Muscle layer of duodenum (tissue), 2 donors: Measurements from ENCODE around the gene SUN2.

Experiments used
- H3K27ac ChIP-seq: one replicate; pipeline ENCODE4 v1.7.0; 2013; ENCODE audit warnings: mild to moderate bottlenecking, low read length
- H3K27me3 ChIP-seq: one replicate; pipeline ENCODE4 v1.7.0; 2013; ENCODE audit warnings: low read depth, mild to moderate bottlenecking, control low read depth, low read length
- H3K36me3 ChIP-seq, 2 donors: one replicate each; pipeline ENCODE4 v1.7.0; 2013; ENCODE audit warnings: low read length in 2 of 2, control low read depth in 1 of 2, mild to moderate bottlenecking in 1 of 2; ENCODE audit not compliant: insufficient read depth in 2 of 2, control insufficient read depth in 1 of 2
- H3K4me1 ChIP-seq, 2 donors: one replicate each; pipeline ENCODE4 v1.7.0; 2013; ENCODE audit warnings: low read length in 2 of 2, mild to moderate bottlenecking in 2 of 2, control low read depth in 1 of 2, moderate library complexity in 1 of 2; ENCODE audit not compliant: insufficient read depth in 2 of 2, control insufficient read depth in 1 of 2
- H3K4me3 ChIP-seq, 2 donors: one replicate each; pipeline ENCODE4 v1.7.0; 2013; ENCODE audit warnings: low read length in 2 of 2, low read depth in 1 of 2, mild to moderate bottlenecking in 1 of 2
- H3K9me3 ChIP-seq, 2 donors: one replicate each; pipeline ENCODE4 v1.7.0; 2013; ENCODE audit warnings: low read length in 2 of 2, control low read depth in 1 of 2, mild to moderate bottlenecking in 1 of 2; ENCODE audit not compliant: control insufficient read depth in 1 of 2
- donor health status: healthy.

SUN2 gene

DNA sequence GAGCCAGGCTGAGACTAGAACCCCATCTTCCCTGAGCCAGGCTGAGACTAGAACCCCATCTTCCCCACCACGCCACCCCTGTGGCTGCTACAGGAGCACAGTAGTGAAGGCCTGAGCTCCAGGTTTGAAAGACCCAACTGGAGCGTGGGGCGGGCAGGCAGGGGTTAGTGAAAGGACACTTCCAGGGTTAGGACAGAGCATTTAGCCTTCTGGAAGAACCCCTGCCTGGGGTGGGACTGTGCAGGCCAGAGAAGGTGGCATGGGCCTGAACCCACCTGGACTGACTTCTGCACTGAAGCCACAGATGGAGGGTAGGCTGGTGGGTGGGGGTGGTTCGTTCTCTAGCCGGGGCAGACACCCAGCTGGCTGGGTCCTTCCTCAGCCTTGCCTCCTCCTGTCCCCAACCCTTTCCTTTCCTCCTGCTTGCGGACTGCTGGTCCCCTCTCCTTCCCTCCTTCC lies 24.1 kb downstream of the SUN2 start:
- Histone ChIP-seq H3K36me3 (peaks cover 62 to 83% of the 10 kb centered on the region in 2 donors), H3K4me3 (no peak overlapping the region), H3K27ac (no peak overlapping the region), H3K4me1 (peaks cover 12 to 32% of the 10 kb centered on the region in 2 donors), H3K9me3 (no peaks in the 10 kb centered on the region), H3K27me3 (no peaks in the 10 kb centered on the region)

DNA sequence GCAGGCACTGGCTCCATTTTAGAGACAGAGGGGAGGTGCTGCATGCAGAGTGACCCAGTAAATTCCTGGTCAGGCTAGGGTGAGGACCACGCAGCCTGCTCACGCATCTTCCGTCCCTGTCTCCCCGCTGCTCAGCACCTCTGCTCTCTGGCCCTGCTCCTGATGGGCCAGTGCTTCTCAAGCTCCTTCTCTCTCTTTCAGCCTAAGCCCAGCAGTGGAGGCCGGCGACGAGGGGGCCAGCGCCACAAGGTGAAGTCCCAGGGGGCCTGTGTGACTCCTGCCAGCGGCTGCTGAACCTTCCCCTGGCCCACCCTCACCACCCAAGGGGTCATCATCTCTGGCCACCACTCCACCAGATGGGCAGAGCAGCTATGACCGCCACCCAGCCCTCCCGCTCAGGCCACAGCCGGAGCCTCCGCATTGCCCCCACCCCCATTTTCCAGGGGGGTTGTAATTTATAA lies 25.4 kb downstream of the SUN2 start:
- peaks cover 64 to 83% of the 10 kb centered on the region in 2 donors for H3K36me3 ChIP-seq
- H3K4me1 ChIP-seq, result peaks cover 12 to 32% of the 10 kb centered on the region in 2 donors
- no peaks in the 10 kb centered on the region for H3K27me3 ChIP-seq
- no peak overlapping the region for H3K4me3 ChIP-seq
- no peak overlapping the region for H3K27ac ChIP-seq
- H3K9me3 ChIP-seq, result no peaks in the 10 kb centered on the region

DNA sequence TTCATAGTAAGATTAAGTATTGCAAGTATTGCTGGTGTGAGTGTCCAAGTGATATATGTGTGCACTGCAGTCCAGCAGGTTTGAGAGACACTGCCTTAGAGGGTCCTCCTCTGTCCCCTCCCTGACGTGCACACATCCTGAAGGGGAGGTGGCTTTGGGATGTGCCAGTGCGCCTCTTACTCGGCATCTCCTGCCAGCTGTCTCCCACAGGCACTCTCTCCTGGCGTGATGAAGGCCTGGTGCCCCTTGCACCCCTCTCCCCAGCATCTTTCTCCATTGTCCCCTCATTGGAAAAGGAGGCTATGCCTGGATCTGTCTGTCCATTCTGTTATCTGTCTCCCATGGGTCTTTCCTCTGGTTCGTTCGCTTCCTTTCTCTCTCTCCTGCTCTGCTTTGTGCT lies 25.9 kb downstream of the SUN2 start:
- Histone ChIP-seq H3K36me3 (peaks cover 64 to 83% of the 10 kb centered on the region in 2 donors), H3K4me1 (peaks cover 12 to 30% of the 10 kb centered on the region in 2 donors), H3K27me3 (no peaks in the 10 kb centered on the region), H3K9me3 (no peaks in the 10 kb centered on the region), H3K27ac (no peak overlapping the region), H3K4me3 (no peak overlapping the region)

DNA sequence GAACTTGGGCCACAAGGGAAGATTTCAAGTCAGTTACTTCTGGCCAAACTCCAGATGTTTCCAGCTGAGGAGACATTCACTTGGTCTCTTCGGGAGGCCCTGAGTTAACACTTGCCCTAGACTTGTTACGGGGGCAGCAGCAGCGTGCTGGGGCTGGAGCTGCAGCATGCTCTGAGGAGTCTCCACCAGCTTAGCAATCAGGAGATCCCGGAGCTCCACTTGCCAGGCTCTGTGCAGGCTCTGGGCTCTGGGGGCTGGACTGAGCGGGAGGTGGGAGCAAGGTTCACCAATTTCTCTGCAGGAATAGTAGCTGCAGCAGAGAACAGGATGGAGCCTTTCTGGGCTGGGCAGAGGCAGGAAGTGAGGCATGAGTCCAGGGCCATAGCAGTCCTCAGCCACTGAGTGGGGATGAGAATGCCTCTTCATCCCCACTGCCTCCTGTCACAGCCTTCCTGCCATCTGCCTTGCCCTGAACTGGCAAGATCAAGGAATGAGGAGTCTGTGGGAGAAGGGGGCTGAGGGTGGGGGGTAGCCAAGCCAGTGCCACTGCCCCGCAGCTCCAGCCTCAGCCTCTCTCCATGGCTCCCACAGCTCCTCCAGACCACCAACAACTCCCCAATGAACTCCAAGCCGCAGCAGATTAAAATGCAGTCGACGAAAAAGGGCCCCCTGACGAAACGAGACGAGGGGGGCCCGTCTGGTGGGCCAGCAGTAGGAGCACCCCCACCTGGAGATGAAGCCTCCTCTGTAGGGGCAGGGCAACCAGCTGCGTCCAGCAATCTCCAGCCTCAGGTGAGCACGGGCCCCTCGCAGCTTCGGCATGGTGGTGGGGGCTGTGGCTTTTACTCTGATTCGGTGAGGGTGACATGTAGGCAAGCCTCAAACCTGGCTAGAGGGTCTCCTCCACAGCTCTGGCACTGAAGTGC lies 26.7 kb downstream of the SUN2 start:
- H3K27me3 ChIP-seq, result no peaks in the 10 kb centered on the region
- peaks cover 8 to 22% of the 10 kb centered on the region in 2 donors for H3K4me1 ChIP-seq
- no peak overlapping the region for H3K27ac ChIP-seq
- H3K36me3 ChIP-seq, result peaks cover 72 to 86% of the 10 kb centered on the region in 2 donors
- no peak overlapping the region for H3K4me3 ChIP-seq
- H3K9me3 ChIP-seq, result no peaks in the 10 kb centered on the region

DNA sequence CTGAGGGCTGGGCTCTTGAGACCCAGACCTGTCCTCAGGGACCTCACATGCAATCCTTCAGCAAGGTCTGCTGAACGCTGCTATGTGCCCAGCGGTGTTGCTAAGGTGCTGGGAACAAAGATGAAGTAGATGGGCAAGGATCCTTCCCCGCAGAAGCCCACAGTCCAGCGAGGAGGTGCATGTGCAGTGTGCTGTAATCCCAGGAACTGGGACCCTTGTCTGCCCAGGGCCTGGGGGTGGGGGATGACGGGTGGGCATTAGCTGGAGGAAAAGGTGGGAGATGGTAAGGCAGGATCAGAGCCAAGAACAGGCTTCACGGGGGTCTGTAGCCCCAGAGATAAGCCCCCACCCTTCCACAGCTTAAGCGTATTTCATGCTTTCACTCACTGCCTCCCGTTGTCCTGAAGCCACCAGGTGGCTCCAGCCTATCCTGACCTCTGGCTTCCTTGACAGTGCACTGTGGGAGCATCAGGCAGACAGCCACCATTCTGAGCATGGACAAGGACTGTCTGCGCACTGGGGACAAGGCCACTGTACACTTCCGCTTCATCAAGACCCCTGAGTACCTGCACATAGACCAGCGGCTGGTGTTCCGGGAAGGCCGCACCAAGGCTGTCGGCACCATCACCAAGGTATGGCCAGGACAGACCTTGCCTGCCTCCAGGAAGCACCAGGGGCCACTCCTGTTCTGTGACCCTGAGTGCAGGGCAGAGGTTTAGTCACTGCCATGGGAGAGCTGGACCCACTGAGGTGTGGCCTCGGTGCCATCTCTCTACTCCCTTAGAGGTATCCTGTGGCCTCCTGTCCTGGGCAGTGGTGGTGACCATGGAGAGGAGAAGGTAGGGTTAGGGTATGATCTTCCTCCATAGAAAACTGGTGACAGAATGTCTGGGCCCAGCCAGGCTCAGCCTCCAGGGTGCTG lies 28.0 kb downstream of the SUN2 start:
- no peaks in the 10 kb centered on the region for H3K9me3 ChIP-seq
- H3K4me1 ChIP-seq, result peaks cover 0 to 8% of the 10 kb centered on the region in 2 donors
- H3K27ac ChIP-seq, result no peak overlapping the region
- no peak overlapping the region for H3K4me3 ChIP-seq
- peaks cover 86 to 91% of the 10 kb centered on the region in 2 donors for H3K36me3 ChIP-seq
- no peaks in the 10 kb centered on the region for H3K27me3 ChIP-seq

DNA sequence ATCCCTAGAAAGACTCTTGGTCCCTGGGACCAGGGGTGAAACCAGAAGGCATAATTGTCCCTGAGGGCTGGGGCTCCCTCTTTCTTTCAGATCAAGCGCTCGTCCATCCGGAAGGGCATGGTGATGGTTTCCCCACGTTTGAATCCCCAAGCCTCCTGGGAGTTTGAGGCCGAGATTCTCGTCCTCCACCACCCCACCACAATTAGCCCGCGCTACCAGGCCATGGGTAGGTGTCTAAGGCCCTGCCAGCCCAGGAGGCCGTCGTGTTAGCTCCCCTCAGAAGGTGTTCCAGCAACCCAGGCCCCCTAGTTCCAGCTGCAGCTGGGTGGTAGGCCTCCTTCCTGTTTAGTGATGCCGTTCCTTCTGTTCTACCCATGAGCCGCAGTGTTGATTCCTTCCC lies 28.7 kb downstream of the SUN2 start:
- no peaks in the 10 kb centered on the region for H3K9me3 ChIP-seq
- H3K4me1 ChIP-seq, result peaks cover 0 to 2% of the 10 kb centered on the region in 2 donors
- H3K27me3 ChIP-seq, result no peaks in the 10 kb centered on the region
- H3K36me3 ChIP-seq, result peaks cover 90 to 98% of the 10 kb centered on the region in 2 donors
- H3K27ac ChIP-seq, result no peak overlapping the region
- H3K4me3 ChIP-seq, result no peak overlapping the region

DNA sequence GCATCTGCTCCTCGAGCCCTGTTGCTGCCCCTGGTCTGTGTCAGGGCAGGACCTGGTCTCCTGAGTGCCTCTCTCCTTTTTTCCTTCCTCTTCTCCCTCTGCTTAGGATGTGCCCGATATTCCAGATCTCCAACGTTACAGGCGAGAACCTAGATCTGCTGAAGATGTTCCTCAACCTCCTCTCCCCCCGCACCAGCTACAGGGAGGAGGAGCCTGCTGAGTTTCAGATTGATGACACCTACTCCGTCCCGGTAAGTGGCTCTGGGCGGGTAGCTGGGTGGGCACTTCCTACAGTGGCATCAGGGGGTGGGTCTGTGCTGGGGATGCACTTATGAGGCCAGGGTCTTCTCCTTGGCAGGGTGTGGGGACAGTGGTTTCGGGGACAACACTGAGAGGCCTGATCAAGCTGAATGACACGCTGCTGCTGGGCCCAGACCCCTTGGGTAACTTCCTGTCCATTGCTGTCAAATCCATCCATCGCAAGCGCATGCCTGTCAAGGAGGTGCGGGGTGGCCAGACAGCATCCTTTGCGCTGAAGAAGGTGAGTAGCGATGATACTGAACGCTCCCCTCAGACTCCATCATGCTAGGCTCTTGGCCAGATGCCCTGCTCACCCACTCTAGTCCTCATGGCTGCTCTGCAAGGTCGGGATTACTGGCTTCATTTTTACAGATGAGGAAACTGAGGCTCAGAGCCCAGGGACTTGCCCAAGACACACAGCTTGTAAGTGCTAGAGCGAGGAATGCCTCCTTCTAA lies 29.7 kb downstream of the SUN2 start:
- Histone ChIP-seq H3K4me3 (no peak overlapping the region), H3K4me1 (no peaks in the 10 kb centered on the region), H3K36me3 (peaks cover 94 to 98% of the 10 kb centered on the region in 2 donors), H3K27me3 (no peaks in the 10 kb centered on the region), H3K27ac (no peak overlapping the region), H3K9me3 (no peaks in the 10 kb centered on the region)

DNA sequence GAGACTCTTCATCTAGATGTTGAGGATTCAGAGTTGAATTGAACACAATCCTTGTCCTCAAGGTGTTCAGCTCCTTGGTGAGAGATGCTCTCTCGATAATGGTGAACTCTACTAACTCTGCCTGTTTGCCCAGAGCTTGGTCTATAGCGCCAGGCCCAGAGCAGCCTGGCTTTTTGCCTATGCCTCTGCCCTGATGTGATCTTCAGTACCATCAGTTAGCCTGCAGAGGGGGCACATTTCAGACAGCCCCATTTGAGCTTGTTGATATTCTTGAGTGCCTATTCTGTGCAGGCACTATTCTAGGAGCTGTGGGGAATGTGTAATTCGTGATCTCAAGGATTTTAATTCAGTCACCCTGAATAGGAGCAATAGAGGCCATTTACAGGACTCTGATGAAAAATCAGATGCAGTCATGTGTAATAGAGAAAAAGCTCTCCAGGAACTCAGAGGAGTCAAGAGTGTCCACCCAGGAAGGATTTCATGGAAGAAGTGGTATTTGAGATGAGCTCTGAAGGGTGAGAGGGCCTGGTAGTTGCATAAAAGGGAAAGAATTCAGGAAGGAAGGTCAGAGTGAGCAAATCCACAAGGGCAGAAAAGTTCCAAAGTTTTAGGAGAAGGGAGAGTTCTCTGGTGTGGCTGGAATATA lies 30.7 kb downstream of the SUN2 start:
- H3K9me3 ChIP-seq, result no peaks in the 10 kb centered on the region
- H3K27me3 ChIP-seq, result no peaks in the 10 kb centered on the region
- H3K4me3 ChIP-seq, result no peak overlapping the region
- no peaks in the 10 kb centered on the region for H3K4me1 ChIP-seq
- peaks cover 89 to 96% of the 10 kb centered on the region in 2 donors for H3K36me3 ChIP-seq
- H3K27ac ChIP-seq, result no peak overlapping the region

DNA sequence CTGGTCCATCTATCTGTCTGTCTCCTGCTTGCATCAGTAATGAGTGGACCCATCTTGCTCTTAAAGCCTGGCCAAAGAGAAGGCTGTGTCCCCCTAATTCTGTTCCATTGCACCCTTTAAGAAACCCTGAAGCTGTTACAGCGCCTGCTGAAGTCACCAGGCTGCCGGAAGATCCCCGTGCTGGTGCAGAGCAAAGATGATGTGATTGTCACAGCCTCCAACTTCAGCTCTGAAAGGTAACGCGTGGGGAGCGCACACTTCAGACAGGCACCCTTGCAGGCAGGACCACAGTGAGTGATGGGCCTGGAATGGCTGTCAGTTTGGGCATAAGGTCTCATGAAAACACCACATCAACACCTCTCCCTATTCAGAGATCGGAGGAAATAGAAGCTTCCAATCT lies 31.6 kb downstream of the SUN2 start:
- Histone ChIP-seq H3K4me1 (no peaks in the 10 kb centered on the region), H3K4me3 (no peak overlapping the region), H3K9me3 (no peaks in the 10 kb centered on the region), H3K27ac (no peak overlapping the region), H3K27me3 (no peaks in the 10 kb centered on the region), H3K36me3 (peaks cover 80 to 87% of the 10 kb centered on the region in 2 donors)

DNA sequence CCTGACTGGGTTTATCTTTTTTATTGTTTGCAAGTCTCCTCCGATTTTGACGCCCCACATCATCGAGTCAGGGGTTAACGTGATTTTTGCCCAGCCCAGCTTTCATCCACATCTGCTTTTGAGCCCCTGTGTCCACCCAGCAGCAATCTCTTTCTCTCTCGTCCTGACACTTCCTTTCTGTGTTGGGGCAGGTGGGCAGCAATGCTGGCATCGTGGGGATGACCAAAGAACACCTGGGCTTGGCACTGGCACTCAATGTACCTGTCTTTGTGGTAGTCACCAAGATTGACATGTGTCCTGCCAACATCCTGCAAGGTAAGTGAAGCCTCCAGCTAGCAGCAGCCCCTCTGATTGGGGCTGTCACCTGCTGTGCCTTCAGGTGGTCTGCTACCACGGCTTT lies 34.2 kb downstream of the SUN2 start:
- H3K27ac ChIP-seq, result no peak overlapping the region
- no peaks in the 10 kb centered on the region for H3K27me3 ChIP-seq
- no peak overlapping the region for H3K4me3 ChIP-seq
- peaks cover 0 to 11% of the 10 kb centered on the region in 2 donors for H3K4me1 ChIP-seq
- H3K36me3 ChIP-seq, result peaks cover 70 to 76% of the 10 kb centered on the region in 2 donors
- no peaks in the 10 kb centered on the region for H3K9me3 ChIP-seq
